ENCODE data around the gene CYB5R2. TPM values are rescaled to one million over a fixed set of nuclear protein-coding genes. Genes with fewer than 3 reads are reported as not detected.

CYB5R2 gene
- total and polyA plus RNA-seq, 4 donors: 0.19 to 3.7 (median 2.0) TPM

DNA sequence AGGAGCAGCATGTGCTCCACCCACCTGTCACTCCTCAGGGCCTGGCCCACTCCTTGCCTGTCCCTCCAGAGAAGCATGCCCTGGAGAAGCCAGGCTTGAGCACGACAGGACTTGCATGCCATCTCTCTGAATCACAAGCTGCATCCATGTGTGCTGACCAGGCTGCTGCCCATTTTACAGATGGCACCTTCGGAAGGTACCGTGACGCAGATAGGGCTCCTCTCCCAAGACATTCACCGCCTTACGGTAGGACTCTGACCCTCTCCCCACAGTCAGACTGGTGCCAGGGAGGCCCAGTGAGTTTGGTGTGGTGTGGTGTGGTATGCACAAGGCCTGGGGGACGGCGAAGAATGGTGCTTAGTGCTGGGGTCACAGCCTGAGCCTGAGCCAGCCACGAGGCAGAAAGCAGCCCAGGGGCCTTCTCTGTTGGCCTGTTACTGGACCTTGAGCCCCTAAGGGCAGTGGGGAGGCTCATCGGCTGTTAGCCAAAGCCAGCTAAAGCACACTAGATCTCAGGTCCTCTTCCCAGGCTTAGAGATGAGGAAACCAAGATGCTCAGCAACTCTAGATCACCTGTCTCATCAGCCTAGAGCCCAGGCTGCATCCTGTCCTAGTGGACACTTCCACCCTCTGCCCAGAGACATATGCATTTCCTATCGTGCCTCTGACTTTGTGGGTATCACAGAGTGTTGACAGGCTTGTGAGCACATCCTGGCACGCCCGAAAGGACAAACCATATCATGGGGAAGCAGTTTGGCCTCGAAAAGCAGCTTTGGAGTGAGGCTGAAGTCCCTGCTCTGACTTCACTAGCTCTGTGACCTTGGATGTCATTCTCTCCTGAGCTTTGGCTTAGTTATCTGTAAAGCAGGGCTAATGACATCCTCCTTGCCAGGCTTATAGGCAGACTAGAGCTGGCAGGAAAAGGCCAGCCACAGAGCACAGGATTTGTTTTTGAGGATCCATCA, 17.8 kb downstream of the CYB5R2 start:
- no peak for DNase-seq (ENCODE audit: low spot score)
- Histone ChIP-seq H3K4me3 (ENCODE audit: low read depth in 1 of 3, low read length in 3 of 3) (no peak overlapping the region), H3K9me3 (ENCODE audit: control insufficient read depth in 4 of 4, low read length in 3 of 4) (no peaks in the 10 kb centered on the region), H3K27ac (ENCODE audit: low read depth in 1 of 2, low read length in 2 of 2) (no peak overlapping the region), H3K4me1 (ENCODE audit: control insufficient read depth in 4 of 4, insufficient read depth in 4 of 4, low read length in 3 of 4) (no peaks in the 10 kb centered on the region), H3K27me3 (ENCODE audit: control insufficient read depth in 4 of 4, insufficient read depth in 4 of 4, low read length in 3 of 4) (no peaks in the 10 kb centered on the region), H3K9ac (ENCODE audit: low read depth in 1 of 2, low read length in 2 of 2) (no peak overlapping the region), H3K36me3 (ENCODE audit: control insufficient read depth in 4 of 4, insufficient read depth in 3 of 4, low read depth in 1 of 4, low read length in 3 of 4) (peaks cover 7 to 66% (median 54%) of the 10 kb centered on the region in 4 donors)
- no peak for TF ChIP-seq TAF1 (conservative IDR thresholded peaks at IDR 0.05)
- TF ChIP-seq FOXA2 (IDR thresholded peaks at IDR 0.05): no peak
- TF ChIP-seq, protein P1, sequence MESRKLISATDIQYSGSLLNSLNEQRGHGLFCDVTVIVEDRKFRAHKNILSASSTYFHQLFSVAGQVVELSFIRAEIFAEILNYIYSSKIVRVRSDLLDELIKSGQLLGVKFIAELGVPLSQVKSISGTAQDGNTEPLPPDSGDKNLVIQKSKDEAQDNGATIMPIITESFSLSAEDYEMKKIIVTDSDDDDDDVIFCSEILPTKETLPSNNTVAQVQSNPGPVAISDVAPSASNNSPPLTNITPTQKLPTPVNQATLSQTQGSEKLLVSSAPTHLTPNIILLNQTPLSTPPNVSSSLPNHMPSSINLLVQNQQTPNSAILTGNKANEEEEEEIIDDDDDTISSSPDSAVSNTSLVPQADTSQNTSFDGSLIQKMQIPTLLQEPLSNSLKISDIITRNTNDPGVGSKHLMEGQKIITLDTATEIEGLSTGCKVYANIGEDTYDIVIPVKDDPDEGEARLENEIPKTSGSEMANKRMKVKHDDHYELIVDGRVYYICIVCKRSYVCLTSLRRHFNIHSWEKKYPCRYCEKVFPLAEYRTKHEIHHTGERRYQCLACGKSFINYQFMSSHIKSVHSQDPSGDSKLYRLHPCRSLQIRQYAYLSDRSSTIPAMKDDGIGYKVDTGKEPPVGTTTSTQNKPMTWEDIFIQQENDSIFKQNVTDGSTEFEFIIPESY (IDR thresholded peaks at IDR 0.05): no peak
- TF ChIP-seq YY1 (IDR thresholded peaks at IDR 0.05): no peak
- TF ChIP-seq, protein P2, sequence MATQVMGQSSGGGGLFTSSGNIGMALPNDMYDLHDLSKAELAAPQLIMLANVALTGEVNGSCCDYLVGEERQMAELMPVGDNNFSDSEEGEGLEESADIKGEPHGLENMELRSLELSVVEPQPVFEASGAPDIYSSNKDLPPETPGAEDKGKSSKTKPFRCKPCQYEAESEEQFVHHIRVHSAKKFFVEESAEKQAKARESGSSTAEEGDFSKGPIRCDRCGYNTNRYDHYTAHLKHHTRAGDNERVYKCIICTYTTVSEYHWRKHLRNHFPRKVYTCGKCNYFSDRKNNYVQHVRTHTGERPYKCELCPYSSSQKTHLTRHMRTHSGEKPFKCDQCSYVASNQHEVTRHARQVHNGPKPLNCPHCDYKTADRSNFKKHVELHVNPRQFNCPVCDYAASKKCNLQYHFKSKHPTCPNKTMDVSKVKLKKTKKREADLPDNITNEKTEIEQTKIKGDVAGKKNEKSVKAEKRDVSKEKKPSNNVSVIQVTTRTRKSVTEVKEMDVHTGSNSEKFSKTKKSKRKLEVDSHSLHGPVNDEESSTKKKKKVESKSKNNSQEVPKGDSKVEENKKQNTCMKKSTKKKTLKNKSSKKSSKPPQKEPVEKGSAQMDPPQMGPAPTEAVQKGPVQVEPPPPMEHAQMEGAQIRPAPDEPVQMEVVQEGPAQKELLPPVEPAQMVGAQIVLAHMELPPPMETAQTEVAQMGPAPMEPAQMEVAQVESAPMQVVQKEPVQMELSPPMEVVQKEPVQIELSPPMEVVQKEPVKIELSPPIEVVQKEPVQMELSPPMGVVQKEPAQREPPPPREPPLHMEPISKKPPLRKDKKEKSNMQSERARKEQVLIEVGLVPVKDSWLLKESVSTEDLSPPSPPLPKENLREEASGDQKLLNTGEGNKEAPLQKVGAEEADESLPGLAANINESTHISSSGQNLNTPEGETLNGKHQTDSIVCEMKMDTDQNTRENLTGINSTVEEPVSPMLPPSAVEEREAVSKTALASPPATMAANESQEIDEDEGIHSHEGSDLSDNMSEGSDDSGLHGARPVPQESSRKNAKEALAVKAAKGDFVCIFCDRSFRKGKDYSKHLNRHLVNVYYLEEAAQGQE (IDR thresholded peaks at IDR 0.05): no peak
- TF ChIP-seq JUND (IDR thresholded peaks at IDR 0.05): no peak
- no peak for TF ChIP-seq SP1 (IDR thresholded peaks at IDR 0.05)
- TF ChIP-seq RXRA (IDR thresholded peaks at IDR 0.05): no peak
- no peak for TF ChIP-seq HNF4A (conservative IDR thresholded peaks at IDR 0.05)
- TF ChIP-seq HNF4G (IDR thresholded peaks at IDR 0.05): no peak
- TF ChIP-seq, protein P3, sequence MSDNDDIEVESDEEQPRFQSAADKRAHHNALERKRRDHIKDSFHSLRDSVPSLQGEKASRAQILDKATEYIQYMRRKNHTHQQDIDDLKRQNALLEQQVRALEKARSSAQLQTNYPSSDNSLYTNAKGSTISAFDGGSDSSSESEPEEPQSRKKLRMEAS (IDR thresholded peaks at IDR 0.05): no peak
- TF ChIP-seq, protein P4, sequence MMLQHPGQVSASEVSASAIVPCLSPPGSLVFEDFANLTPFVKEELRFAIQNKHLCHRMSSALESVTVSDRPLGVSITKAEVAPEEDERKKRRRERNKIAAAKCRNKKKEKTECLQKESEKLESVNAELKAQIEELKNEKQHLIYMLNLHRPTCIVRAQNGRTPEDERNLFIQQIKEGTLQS (IDR thresholded peaks at IDR 0.05): no peak
- no peak for TF ChIP-seq NR2F2 (IDR thresholded peaks at IDR 0.05)
- TF ChIP-seq EGR1 (IDR thresholded peaks at IDR 0.05; ENCODE audit: low read depth in 2 of 2): no peak
- TF ChIP-seq RAD21 (IDR thresholded peaks at IDR 0.05): no peak
- WGBS: 79% methylated on average over 14 of the region's 14 CpGs

DNA sequence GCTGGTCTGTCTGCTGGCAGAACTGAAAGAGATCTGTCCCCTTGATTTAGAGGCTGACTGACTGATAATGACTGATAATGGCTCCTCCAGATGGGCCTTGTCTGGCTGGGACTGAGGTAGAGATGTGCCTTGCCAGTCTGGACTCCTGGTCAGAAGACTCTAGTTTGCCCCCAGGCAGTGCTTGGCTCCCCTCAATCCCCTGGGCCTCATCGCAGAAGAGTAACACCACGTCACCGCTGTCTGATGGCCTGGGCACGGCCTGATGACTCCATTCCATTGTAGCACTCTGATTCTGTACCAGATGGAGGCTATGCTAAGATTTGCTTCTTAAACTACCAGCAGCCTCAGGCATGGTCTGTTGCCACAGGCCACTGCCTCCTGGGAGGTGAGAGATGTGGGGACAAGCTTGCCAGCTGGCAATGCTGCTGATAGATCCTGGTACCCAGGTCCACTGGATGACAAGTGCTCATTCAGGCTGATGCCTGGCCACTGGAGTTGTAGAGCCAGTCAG, 19.1 kb downstream of the CYB5R2 start:
- TF ChIP-seq, protein P1 (IDR thresholded peaks at IDR 0.05): no peak
- no peak for TF ChIP-seq NR2F2 (IDR thresholded peaks at IDR 0.05)
- no peak for TF ChIP-seq EGR1 (IDR thresholded peaks at IDR 0.05; ENCODE audit: low read depth in 2 of 2)
- TF ChIP-seq, protein P3 (IDR thresholded peaks at IDR 0.05): no peak
- TF ChIP-seq, protein P2 (IDR thresholded peaks at IDR 0.05): no peak
- no peak for TF ChIP-seq HNF4G (IDR thresholded peaks at IDR 0.05)
- TF ChIP-seq GABPA (IDR thresholded peaks at IDR 0.05 in 1 of 2, conservative IDR thresholded peaks at IDR 0.05 in 1 of 2): no peak
- Histone ChIP-seq H3K9ac (ENCODE audit: low read depth in 1 of 2, low read length in 2 of 2) (no peak overlapping the region), H3K4me3 (ENCODE audit: low read depth in 1 of 3, low read length in 3 of 3) (no peak overlapping the region), H3K4me1 (ENCODE audit: control insufficient read depth in 4 of 4, insufficient read depth in 4 of 4, low read length in 3 of 4) (no peaks in the 10 kb centered on the region), H3K27me3 (ENCODE audit: control insufficient read depth in 4 of 4, insufficient read depth in 4 of 4, low read length in 3 of 4) (no peaks in the 10 kb centered on the region), H3K9me3 (ENCODE audit: control insufficient read depth in 4 of 4, low read length in 3 of 4) (no peaks in the 10 kb centered on the region), H3K36me3 (ENCODE audit: control insufficient read depth in 4 of 4, insufficient read depth in 3 of 4, low read depth in 1 of 4, low read length in 3 of 4) (peaks cover 9 to 77% (median 67%) of the 10 kb centered on the region in 4 donors), H3K27ac (ENCODE audit: low read depth in 1 of 2, low read length in 2 of 2) (no peak overlapping the region)
- 94% methylated on average over 4 of the region's 4 CpGs for WGBS
- no peak for DNase-seq (ENCODE audit: low spot score)
